Adrenal gland (tissue), 12 donors: Measurements from ENCODE around the gene EOGT. TPM values are rescaled to one million over a fixed set of nuclear protein-coding genes. Genes with fewer than 3 reads are reported as not detected.

ENCODE experiments used
- DNase-seq, 7 donors: peaks; one replicate each; pipeline ENCODE4 v3.0.0-alpha.2; 2019 to 2020
- H3K27ac ChIP-seq, 5 donors: fragments of 200-600 bp; sonication (generic) in 4 of 5; 1 replicate in 3 of 5; 2 replicates in 2 of 5; pipeline versions ENCODE4 v1.5.1 to v1.8.0; 2016 to 2020; ENCODE audit warnings: mild to moderate bottlenecking in 1 of 5
- H3K27me3 ChIP-seq: fragments of 200-600 bp; 2 replicates; pipeline ENCODE4 v1.8.0; 2021
- H3K36me3 ChIP-seq, 2 donors: fragments of 200-600 bp; replicated peaks in 1 of 2; 1 replicate in 1 of 2; 2 replicates in 1 of 2; pipeline versions ENCODE4 v1.5.1 to v1.8.0; 2018 to 2022
- H3K4me1 ChIP-seq, 2 donors: fragments of 200-600 bp; replicated peaks in 1 of 2; 1 replicate in 1 of 2; 2 replicates in 1 of 2; pipeline versions ENCODE4 v1.5.1 to v1.8.0; 2018 to 2021
- H3K4me3 ChIP-seq, 4 donors: fragments of 200-600 bp; sonication (generic) in 3 of 4; one replicate each; pipeline ENCODE4 v1.5.1; 2016 to 2018
- H3K9me3 ChIP-seq, 3 donors: fragments of 200-600 bp; sonication (generic) in 1 of 3; replicated peaks in 1 of 3; 1 replicate in 2 of 3; 2 replicates in 1 of 3; pipeline versions ENCODE4 v1.5.1 to v1.8.0; 2016 to 2021
- CTCF ChIP-seq, 6 experiments: fragments of 450-650 bp in 4 of 6; fragments of 200-600 bp in 2 of 6; sonication (generic) in 1 of 6; IDR thresholded peaks; 1 replicate in 5 of 6; 2 replicates in 1 of 6; pipeline versions ENCODE4 v1.5.1 to v1.8.0; 2016 to 2021; ENCODE audit warnings: antibody characterized with exemption in 6 of 6, mild to moderate bottlenecking in 2 of 6, moderate library complexity in 1 of 6
- POLR2A ChIP-seq, 2 donors: fragments of 450-650 bp; IDR thresholded peaks; one replicate each; pipeline ENCODE4 v1.6.1; 2017; ENCODE audit warnings: antibody characterized with exemption in 2 of 2, mild to moderate bottlenecking in 2 of 2, moderate library complexity in 1 of 2
- WGBS, 4 donors: extraction: QIAGEN DNeasy Blood & Tissue Kit in 2 of 4; methylation state at CpG; one replicate each; pipeline versions ENCODE4 v1.1.5 to v1.1.7; 2013 to 2017; 5-methylcytosine and 5-hydroxymethylcytosine counted together
- intact Hi-C, 2 donors: fragments of 100-400 bp; cut with DNase I; formaldehyde crosslinking; loops; one replicate each; pipeline versions ENCODE4 v1.14.1 to v1.15.0; 2022 to 2023
- polyA plus RNA-seq, 3 donors: library from polyadenylated mRNA; stranded (reverse); fragments of 200-250 nt in 2 of 3; fragments of 350-450 nt in 1 of 3; fragmentation: Illumina TruSeq in 1 of 3; extraction: RNeasy Lipid Tissue Mini Kit (QIAGEN cat#74804) in 1 of 3; gene quantifications; one replicate each; pipeline ENCODE4 v1.2.3, GENCODE V29; 2013 to 2014
- total RNA-seq, 9 donors: library from RNA; depleted of rRNA in 4 of 9; stranded (reverse); fragments of >200 nt in 4 of 9; fragments of 120-200 nt in 1 of 9; fragmentation: NEBNext Ultra II Directional in 1 of 9; extraction: Animal tissue kit (Norgen Biotek cat#: 25700) in 1 of 9; gene quantifications; one replicate each; pipeline versions ENCODE4 v1.1.0 to v1.2.4, GENCODE V29; 2013 to 2023
- donor health status: healthy with polysubstance abuse.
- donor health status: Bipolar disorder and iron deficiency.
- donor health status: DM: yes; HTN: yes; CAD: no.
- donor health status: DM: no; HTN: no; CAD: no.
- donor health status: DM: no; HTN: no; CAD: no.
- donor health status: DM: yes; HTN: yes; CAD: no.

EOGT gene
- total and polyA plus RNA-seq, 12 donors, result 15.9 to 43.7 (median 21.9) TPM

- 97 to 100% (median 99%) methylated on average over 2 of the region's 2 CpGs for WGBS, 4 donors
- no peaks in the 10 kb centered on the region for H3K27me3 ChIP-seq
- no peak overlapping the region for H3K27ac ChIP-seq
- DNase-seq, result no peak
- intact Hi-C loops, result no loop called here
- peaks cover 0 to 75% of the 10 kb centered on the region in 2 donors for H3K36me3 ChIP-seq
- no peak for TF ChIP-seq CTCF (IDR thresholded peaks at IDR 0.05)
- no peak for TF ChIP-seq POLR2A (IDR thresholded peaks at IDR 0.05)
- no peak overlapping the region for H3K4me3 ChIP-seq
- H3K4me1 ChIP-seq, result peaks cover 0 to 21% of the 10 kb centered on the region in 2 donors
- no peaks in the 10 kb centered on the region for H3K9me3 ChIP-seq
Measured at GRCh38 chr3:69044608-69045007, 31.1 kb upstream of the EOGT start.

- no peaks in the 10 kb centered on the region for H3K27me3 ChIP-seq
- H3K27ac ChIP-seq, result no peak overlapping the region
- DNase-seq, result no peak
- intact Hi-C loops, result no loop called here
- H3K9me3 ChIP-seq, result no peaks in the 10 kb centered on the region
- TF ChIP-seq CTCF (IDR thresholded peaks at IDR 0.05) (no peak), POLR2A (IDR thresholded peaks at IDR 0.05) (no peak)
- peaks cover 0 to 75% of the 10 kb centered on the region in 2 donors for H3K36me3 ChIP-seq
- no peaks in the 10 kb centered on the region for H3K4me1 ChIP-seq
- H3K4me3 ChIP-seq, result no peak overlapping the region
- 81 to 87% (median 85%) methylated on average over 7 of the region's 7 CpGs for WGBS, 4 donors
Measured at GRCh38 chr3:69033470-69033869, 20.0 kb upstream of the EOGT start.

GRCh38 chr3:69032737-69033136 is 19.3 kb upstream of the EOGT start:
- Histone ChIP-seq H3K4me1 (no peaks in the 10 kb centered on the region), H3K27ac (no peak overlapping the region), H3K9me3 (no peaks in the 10 kb centered on the region), H3K27me3 (no peaks in the 10 kb centered on the region), H3K4me3 (no peak overlapping the region), H3K36me3 (peaks cover 0 to 75% of the 10 kb centered on the region in 2 donors)
- DNase-seq, result no peak
- TF ChIP-seq CTCF (IDR thresholded peaks at IDR 0.05) (no peak), POLR2A (IDR thresholded peaks at IDR 0.05) (no peak)
- intact Hi-C loops, result no loop called here
- 92 to 97% (median 94%) methylated on average over 9 of the region's 9 CpGs for WGBS, 4 donors

- no peaks in the 10 kb centered on the region for H3K4me1 ChIP-seq
- DNase-seq, result no peak
- H3K27ac ChIP-seq, result no peak overlapping the region
- H3K4me3 ChIP-seq, result no peak overlapping the region
- intact Hi-C loops, result no loop called here
- no peaks in the 10 kb centered on the region for H3K27me3 ChIP-seq
- H3K9me3 ChIP-seq, result no peaks in the 10 kb centered on the region
- 78 to 94% (median 87%) methylated on average over 2 of the region's 2 CpGs for WGBS, 4 donors
- TF ChIP-seq CTCF (IDR thresholded peaks at IDR 0.05), result no peak
- TF ChIP-seq POLR2A (IDR thresholded peaks at IDR 0.05), result no peak
- H3K36me3 ChIP-seq, result peaks cover 0 to 71% of the 10 kb centered on the region in 2 donors
Measured at GRCh38 chr3:69032142-69032541, 18.7 kb upstream of the EOGT start.
